ENCODE measurements around the gene OGDH.

OGDH gene

DNA sequence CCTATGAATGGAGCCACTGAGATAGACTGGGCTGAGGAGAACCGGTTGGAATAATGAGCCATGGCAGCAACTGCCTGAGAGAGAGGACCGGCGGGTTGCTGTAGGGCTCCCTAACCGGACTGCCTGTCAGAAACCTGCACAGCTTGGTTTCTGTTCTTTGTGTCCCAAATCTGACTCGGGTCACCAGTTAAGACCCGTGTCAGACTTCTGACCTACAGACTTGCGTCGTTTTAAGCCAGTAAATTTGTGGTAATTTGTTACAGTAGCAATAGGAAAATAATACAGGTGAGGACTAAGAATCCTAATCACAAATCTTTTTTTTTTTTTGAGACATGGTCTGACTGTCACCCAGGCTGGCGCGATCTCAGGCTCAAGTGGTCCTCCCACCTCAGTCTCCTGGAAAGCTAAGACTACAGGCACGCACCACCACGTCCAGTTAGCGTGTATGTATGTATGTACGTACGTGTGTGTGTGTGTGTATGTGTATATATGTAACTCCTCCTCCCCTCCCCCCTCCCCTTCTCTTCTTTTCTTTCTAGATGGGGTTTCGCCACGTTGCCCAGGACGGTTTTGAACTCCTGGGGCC, 32.0 kb upstream of the OGDH start:
- Histone ChIP-seq H4K20me1 (ENCODE audit: control insufficient read depth, insufficient read depth, low read depth, low read length) (no peaks in the 10 kb centered on the region), H3K36me3 (ENCODE audit: control insufficient read depth, low read length) (peaks cover 81% of the 10 kb centered on the region), H3K79me2 (ENCODE audit: control insufficient read depth, low read length) (peaks cover 73% of the 10 kb centered on the region), H3F3A (ENCODE audit: control insufficient read depth, insufficient read depth) (peaks cover 15% of the 10 kb centered on the region), H3K4me1 (ENCODE audit: control insufficient read depth, low read length) (peaks cover 25% of the 10 kb centered on the region), H3K4me3 (ENCODE audit: low read length) (peak overlapping the region; percentile 92), H3K9me3 (ENCODE audit: control insufficient read depth, insufficient read depth, low read length) (no peaks in the 10 kb centered on the region), H3K4me2 (ENCODE audit: low read length) (peak overlapping the region; percentile 77), H3K27ac (ENCODE audit: low read depth, low read length) (peak overlapping the region; percentile 47; the same call in 1 of the 2 replicates), H3K27me3 (ENCODE audit: control insufficient read depth, low read length) (no peaks in the 10 kb centered on the region), H3K9me2 (replicated peaks; ENCODE audit: control insufficient read depth, low read length) (no peaks in the 10 kb centered on the region)
- TF ChIP-seq EZH2phosphoT487 (IDR thresholded peaks at IDR 0.05; ENCODE audit: borderline replicate concordance, low read length) = no peak
- no peak for TF ChIP-seq CTCF (IDR thresholded peaks at IDR 0.05; ENCODE audit: low read depth, low read length, poor library complexity, severe bottlenecking)

DNA sequence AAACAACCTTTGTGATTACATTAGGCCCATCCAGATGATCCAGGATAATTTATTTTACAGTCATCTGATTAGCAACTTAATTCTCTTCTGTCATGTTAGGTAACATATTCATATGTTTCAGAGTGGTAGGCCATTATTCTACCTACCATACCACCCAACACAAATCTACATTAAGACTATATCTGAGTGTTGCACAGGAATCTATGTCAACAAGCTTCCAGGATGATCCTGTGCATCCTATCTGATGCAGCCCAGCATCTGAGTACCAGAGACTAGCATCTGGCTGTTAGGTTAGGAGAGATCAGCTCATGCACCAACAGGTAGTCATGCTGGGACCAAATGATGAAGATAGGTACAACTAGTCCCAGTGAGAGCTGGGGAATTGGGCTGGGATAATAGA, 31.4 kb upstream of the OGDH start:
- Histone ChIP-seq H3K4me2 (ENCODE audit: low read length) (peak overlapping the region; percentile 77), H3K36me3 (ENCODE audit: control insufficient read depth, low read length) (peaks cover 81% of the 10 kb centered on the region), H3K27me3 (ENCODE audit: control insufficient read depth, low read length) (no peaks in the 10 kb centered on the region), H3K79me2 (ENCODE audit: control insufficient read depth, low read length) (peaks cover 75% of the 10 kb centered on the region), H3K27ac (ENCODE audit: low read depth, low read length) (no peak overlapping the region), H3K9me2 (replicated peaks; ENCODE audit: control insufficient read depth, low read length) (no peaks in the 10 kb centered on the region), H4K20me1 (ENCODE audit: control insufficient read depth, insufficient read depth, low read depth, low read length) (no peaks in the 10 kb centered on the region), H3K4me3 (ENCODE audit: low read length) (peak overlapping the region; percentile 92), H3F3A (ENCODE audit: control insufficient read depth, insufficient read depth) (peaks cover 19% of the 10 kb centered on the region), H3K9me3 (ENCODE audit: control insufficient read depth, insufficient read depth, low read length) (no peaks in the 10 kb centered on the region), H3K4me1 (ENCODE audit: control insufficient read depth, low read length) (peaks cover 32% of the 10 kb centered on the region)
- no peak for TF ChIP-seq CTCF (IDR thresholded peaks at IDR 0.05; ENCODE audit: low read depth, low read length, poor library complexity, severe bottlenecking)
- no peak for TF ChIP-seq EZH2phosphoT487 (IDR thresholded peaks at IDR 0.05; ENCODE audit: borderline replicate concordance, low read length)

- no peaks in the 10 kb centered on the region for H4K20me1 ChIP-seq (ENCODE audit: control insufficient read depth, insufficient read depth, low read depth, low read length)
- H3K27me3 ChIP-seq (ENCODE audit: control insufficient read depth, low read length) = no peaks in the 10 kb centered on the region
- no peaks in the 10 kb centered on the region for H3K9me3 ChIP-seq (ENCODE audit: control insufficient read depth, insufficient read depth, low read length)
- TF ChIP-seq CTCF (IDR thresholded peaks at IDR 0.05; ENCODE audit: low read depth, low read length, poor library complexity, severe bottlenecking) (no peak), EZH2phosphoT487 (IDR thresholded peaks at IDR 0.05; ENCODE audit: borderline replicate concordance, low read length) (no peak)
- H3K79me2 ChIP-seq (ENCODE audit: control insufficient read depth, low read length) = peaks cover 77% of the 10 kb centered on the region
- H3K4me2 ChIP-seq (ENCODE audit: low read length) = no peak overlapping the region
- no peak overlapping the region for H3K27ac ChIP-seq (ENCODE audit: low read depth, low read length)
- H3K36me3 ChIP-seq (ENCODE audit: control insufficient read depth, low read length) = peaks cover 81% of the 10 kb centered on the region
- H3K9me2 ChIP-seq (replicated peaks; ENCODE audit: control insufficient read depth, low read length) = no peaks in the 10 kb centered on the region
- no peak overlapping the region for H3K4me3 ChIP-seq (ENCODE audit: low read length)
- H3F3A ChIP-seq (ENCODE audit: control insufficient read depth, insufficient read depth) = peaks cover 19% of the 10 kb centered on the region
- H3K4me1 ChIP-seq (ENCODE audit: control insufficient read depth, low read length) = peaks cover 43% of the 10 kb centered on the region
These were observed 30.2 kb upstream of the OGDH start for GRCh38 chr7:44576228-44576627.

Data from DOHH2 (cell line).